GM18507 (cell line): ENCODE results near the gene TBC1D3I.
"Not testable (repeated sequence)": the region's sequence is repeated elsewhere in the genome, so short reads cannot be mapped to it uniquely, and the experiment has no call there.

Experiments used
- DNase-seq: peaks from one replicate; pipeline ENCODE4 v3.0.0; 2011; ENCODE audit warnings: low read depth; ENCODE audit not compliant: insufficient read length; ENCODE audit errors: extremely low spot score
- FAIRE-seq: peaks from 2 replicates; lab custom pipeline; 2011; peaks lifted over from hg19 to GRCh38; lab: Jason Lieb, UNC

Gene TBC1D3I

GRCh38 chr17:36264470-36264869 lies at the start of gene TBC1D3I:
TBC1D3I (minus strand) TSS chr17:36264570; CDS start chr17:36262985, 1,585 bp downstream.
- FAIRE-seq, result not testable (repeated sequence)

DNA sequence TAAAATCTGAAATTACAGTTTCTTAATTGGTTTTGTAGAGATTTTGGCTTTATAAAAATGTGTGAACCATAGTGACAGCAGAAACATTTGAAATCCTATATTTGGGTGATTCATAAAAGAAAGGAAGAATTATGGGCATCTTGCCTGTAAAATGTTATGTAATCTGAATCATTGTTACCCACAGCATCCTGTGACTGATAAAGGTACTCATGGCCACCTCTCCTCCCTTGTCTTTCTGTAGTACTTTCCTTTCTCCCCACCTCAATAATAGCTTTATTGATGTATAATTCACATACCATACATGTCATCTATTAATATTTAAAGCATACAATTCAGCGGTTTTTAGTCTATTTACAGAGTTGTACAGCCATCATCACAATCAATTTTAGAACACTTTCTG lies 30.8 kb upstream of the TBC1D3I start:
- DNase-seq, FAIRE-seq: not testable (repeated sequence)

More at GRCh38 chr17:36264470-36264869, at the start of gene TBC1D3I:
- DNase-seq, result not testable (repeated sequence)

DNA sequence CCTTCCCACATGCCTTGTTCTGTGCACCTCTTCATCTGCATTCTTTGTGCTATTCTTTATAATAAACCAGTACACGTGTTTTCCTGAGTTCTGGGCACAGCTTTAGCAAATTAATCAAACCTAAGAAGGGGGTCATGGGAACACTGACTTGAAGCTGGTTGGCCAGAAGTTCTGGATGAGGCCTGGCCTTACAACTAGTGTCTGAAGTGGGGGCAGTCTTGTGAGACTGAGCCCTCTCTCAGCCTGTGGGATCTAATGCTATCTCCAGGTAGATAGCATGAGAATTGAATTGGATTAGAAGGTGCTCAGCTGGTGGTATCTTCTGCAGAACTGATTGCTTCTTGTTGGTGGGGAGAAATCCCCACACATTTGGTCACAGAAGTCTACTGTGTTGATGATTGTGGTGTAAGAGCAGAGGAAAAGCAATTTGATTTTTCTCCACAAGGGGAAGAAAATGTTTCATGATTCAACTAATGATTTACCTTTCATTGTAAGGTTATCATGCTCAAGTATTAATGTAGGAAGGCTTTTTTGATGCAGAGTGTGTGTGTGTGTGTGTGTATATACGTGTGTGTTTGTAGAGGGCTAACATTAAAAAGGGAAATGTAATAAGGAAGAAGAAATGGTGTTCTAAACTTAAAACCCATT lies 25.7 kb upstream of the TBC1D3I start:
- DNase-seq, FAIRE-seq: not testable (repeated sequence)

- FAIRE-seq, DNase-seq: not testable (repeated sequence)
These were observed 19.8 kb upstream of the TBC1D3I start for GRCh38 chr17:36284219-36284618.

DNA sequence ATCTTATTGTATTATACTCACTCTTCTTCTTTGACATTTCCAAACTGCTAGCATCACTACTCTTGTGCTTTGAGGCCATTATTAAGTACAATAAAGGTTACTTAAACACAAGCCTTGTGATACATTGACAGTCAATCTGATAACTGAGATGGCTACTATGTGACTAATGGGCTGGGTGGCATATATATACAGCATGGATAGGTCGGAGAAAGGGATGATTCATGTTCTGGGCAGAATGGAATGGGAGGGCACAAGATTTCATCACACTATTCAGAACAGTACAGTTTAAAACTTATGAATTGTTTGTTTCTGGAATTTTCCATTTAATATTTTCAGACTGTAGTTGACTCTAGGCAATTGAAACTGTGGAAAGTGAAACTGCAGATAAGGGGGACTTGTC lies 18.9 kb upstream of the TBC1D3I start:
- not testable (repeated sequence) for DNase-seq, FAIRE-seq

GRCh38 chr17:36242046-36242445 lies 22.3 kb downstream of the TBC1D3I start:
- not testable (repeated sequence) for DNase-seq, FAIRE-seq

DNA sequence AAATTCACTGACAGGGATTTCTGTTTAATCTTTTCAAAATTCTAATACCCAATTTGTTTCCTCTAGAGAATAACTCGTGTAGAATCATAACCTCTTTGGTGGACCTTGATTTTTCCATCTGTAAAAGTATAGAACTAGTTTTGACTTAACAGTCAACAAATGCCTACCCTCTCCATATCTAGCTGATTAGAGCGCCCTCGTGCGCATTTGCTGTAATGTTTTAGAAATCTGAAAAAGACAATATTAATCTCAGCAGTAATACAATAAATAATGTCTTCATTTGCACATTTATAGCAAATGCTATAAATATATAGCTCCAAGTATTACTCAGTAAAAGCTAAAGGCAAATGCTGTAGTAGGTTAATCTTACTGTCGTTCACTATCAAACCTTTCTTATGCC lies 34.7 kb downstream of the TBC1D3I start:
- not testable (repeated sequence) for FAIRE-seq, DNase-seq

- DNase-seq, FAIRE-seq: not testable (repeated sequence)
These were observed 41.4 kb downstream of the TBC1D3I start for GRCh38 chr17:36222967-36223366.

DNA sequence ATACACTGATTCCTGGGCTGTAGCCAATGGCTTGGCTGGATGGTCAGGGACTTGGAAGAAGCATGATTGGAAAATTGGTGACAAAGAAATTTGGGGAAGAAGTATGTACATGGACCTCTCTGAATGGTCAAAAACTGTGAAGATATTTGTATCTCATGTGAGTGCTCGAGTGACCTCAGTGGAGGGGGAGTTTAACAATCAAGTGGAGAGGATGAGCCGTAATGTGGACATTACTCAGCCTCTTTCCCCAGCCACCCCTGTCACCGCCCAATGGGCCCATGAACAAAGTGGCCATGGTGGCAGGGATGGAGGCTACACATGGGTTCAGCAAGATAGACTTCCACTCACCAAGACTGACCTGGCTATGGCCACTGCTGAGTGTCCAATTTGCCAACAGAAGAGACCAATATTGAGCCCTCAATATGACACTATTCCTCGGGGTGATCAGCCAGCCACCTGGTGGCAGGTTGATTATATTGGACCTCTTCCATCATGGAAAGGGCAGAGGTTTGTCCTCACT lies 42.7 kb downstream of the TBC1D3I start:
- DNase-seq, FAIRE-seq: not testable (repeated sequence)

- FAIRE-seq, DNase-seq: not testable (repeated sequence)
These were observed 43.4 kb downstream of the TBC1D3I start for GRCh38 chr17:36220737-36221580.

GRCh38 chr17:36219556-36219955 lies 44.8 kb downstream of the TBC1D3I start:
- DNase-seq, FAIRE-seq: not testable (repeated sequence)

GRCh38 chr17:36215406-36216308 lies 48.7 kb downstream of the TBC1D3I start:
- FAIRE-seq, DNase-seq: not testable (repeated sequence)

- no peak for FAIRE-seq
- DNase-seq, result no peak
These were observed 49.5 kb downstream of the TBC1D3I start for GRCh38 chr17:36214918-36215317.

DNA sequence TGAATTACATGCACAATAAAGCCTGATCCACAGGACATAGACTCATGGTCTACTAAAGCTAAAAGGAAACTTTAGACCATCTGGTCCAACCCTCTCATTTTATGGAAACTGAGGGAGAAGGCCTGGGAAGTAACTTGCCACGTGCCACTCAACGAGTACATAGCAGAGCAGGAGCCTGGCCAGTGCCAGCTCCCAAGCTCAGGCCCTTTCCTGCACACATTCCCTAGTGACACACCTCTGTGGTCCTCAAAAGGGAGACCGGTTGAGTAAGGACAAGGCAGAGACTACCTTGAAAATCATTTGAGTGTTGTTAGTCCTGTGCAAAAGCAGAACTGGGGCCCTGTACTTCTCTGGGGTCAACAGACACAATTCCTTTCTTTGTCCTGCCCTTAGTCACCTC lies 50.7 kb downstream of the TBC1D3I start:
- no peak for DNase-seq
- no peak for FAIRE-seq

DNA sequence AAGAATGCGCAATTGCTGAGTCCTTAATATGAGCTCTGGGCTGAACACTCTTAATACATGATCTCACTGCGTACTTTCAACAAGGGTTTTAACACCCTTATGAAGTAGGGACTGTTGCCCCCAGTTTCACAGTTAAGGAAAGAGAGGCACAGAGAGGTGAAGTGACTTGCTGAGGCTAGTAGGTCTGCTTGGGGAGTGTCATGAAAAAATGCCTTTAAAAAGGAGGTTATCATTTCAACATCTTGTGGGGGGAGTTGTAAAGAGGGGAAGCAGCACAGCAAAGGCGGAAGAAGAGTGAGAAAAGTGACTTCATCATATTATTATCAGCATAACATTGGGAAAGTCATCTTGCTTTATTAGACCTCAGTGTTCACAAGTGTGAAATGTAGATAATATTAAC lies 51.4 kb downstream of the TBC1D3I start:
- DNase-seq, result no peak
- no peak for FAIRE-seq

DNA sequence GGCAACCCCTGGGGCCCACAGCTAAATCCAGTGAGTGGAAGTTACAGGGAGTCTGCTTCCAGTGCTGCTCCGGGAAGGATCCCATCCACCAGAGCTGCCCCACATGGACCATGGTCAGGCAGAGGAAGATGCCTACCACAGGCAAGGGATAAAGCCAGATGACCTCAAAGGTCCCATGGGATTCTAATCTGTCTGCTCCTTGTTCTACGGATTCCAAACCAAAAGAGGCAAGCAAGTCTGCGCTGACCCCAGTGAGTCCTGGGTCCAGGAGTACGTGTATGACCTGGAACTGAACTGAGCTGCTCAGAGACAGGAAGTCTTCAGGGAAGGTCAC lies 52.1 kb downstream of the TBC1D3I start:
- no peak for FAIRE-seq
- DNase-seq, result no peak

DNA sequence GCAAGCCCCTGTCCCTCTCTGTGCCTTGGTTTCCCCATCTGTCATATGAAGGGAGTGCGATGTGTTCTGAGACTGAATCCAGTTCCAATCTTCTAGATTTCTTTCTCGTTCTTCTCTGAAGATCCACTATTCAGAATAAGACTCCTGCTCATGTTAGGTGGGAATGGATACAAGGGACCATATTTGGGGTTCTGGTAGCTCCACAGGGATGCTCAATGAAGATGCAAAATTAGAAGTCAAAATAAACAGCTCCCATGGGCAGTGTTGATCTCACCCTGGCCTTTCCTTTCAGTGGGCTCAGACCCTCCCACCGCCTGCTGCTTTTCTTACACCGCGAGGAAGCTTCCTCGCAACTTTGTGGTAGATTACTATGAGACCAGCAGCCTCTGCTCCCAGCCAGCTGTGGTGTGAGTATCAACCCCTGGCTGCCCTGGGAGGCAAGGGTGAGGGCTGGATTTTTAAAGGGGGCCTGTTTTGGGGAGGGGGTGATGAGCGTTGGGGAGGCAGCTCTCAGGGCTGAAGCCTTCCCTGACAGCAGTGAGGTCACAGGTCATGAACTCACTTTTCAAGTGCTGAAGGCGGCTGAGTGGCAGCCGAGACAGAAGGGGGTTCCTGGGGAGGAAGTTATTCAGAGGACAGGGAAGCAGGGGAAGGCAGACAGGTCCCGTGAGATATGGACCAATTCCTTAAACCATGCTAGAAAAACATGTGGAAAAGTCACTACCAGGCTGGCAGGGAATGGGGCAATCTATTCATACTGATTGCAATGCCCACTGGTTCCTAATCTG lies 52.7 kb downstream of the TBC1D3I start:
- FAIRE-seq, DNase-seq: not testable (repeated sequence)

- not testable (repeated sequence) for FAIRE-seq, DNase-seq
These were observed 53.7 kb downstream of the TBC1D3I start, which contains the start of gene CCL4L2 for GRCh38 chr17:36210439-36211211. CCL4L2 (plus strand) TSS chr17:36211063.
